ENCODE data around the gene CNTN2.

GRCh38 chr1:205057808-205058575 is 15.0 kb downstream of the CNTN2 start:
- TF ChIP-seq, protein P1, sequence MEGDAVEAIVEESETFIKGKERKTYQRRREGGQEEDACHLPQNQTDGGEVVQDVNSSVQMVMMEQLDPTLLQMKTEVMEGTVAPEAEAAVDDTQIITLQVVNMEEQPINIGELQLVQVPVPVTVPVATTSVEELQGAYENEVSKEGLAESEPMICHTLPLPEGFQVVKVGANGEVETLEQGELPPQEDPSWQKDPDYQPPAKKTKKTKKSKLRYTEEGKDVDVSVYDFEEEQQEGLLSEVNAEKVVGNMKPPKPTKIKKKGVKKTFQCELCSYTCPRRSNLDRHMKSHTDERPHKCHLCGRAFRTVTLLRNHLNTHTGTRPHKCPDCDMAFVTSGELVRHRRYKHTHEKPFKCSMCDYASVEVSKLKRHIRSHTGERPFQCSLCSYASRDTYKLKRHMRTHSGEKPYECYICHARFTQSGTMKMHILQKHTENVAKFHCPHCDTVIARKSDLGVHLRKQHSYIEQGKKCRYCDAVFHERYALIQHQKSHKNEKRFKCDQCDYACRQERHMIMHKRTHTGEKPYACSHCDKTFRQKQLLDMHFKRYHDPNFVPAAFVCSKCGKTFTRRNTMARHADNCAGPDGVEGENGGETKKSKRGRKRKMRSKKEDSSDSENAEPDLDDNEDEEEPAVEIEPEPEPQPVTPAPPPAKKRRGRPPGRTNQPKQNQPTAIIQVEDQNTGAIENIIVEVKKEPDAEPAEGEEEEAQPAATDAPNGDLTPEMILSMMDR (IDR thresholded peaks at IDR 0.05; ENCODE audit: control extremely low read depth in 1 of 3, insufficient read depth in 1 of 3, low read depth in 1 of 3, low read length in 3 of 3) = no peak
- TF ChIP-seq EP300 (IDR thresholded peaks at IDR 0.05; ENCODE audit: borderline replicate concordance in 1 of 2, low read depth in 2 of 2, low read length in 2 of 2) = no peak
- no peak for TF ChIP-seq HDAC6 (IDR thresholded peaks at IDR 0.05; ENCODE audit: low read depth, low read length)
- TF ChIP-seq POLR2AphosphoS5 (IDR thresholded peaks at IDR 0.05; ENCODE audit: low read depth, low read length) = no peak
- TF ChIP-seq CBX8 (IDR thresholded peaks at IDR 0.05; ENCODE audit: borderline replicate concordance, low read depth, low read length) = no peak
- no peak for TF ChIP-seq MAX (IDR thresholded peaks at IDR 0.05)
- TF ChIP-seq RXRA (IDR thresholded peaks at IDR 0.05; ENCODE audit: insufficient read depth, low read depth, low read length) = no peak
- TF ChIP-seq SUZ12 (IDR thresholded peaks at IDR 0.05; ENCODE audit: low read length) = no peak
- TF ChIP-seq EZH2 (IDR thresholded peaks at IDR 0.05; ENCODE audit: low read depth, low read length, severe bottlenecking) = no peak
- TF ChIP-seq RAD21 (IDR thresholded peaks at IDR 0.05 in 1 of 2, conservative IDR thresholded peaks at IDR 0.05 in 1 of 2; ENCODE audit: low read depth in 2 of 2, low read length in 2 of 2) = no peak

All from H1 (cell line).